HG03097 (cell line): ENCODE data around the gene SMIM35.

Source experiments
- ATAC-seq: cut with Tn5 transposase; IDR thresholded peaks from one replicate; pipeline ENCODE4 v1.9.1; 2021; ENCODE audit not compliant: unreplicated experiment, low FRiP score

SMIM35 gene

DNA sequence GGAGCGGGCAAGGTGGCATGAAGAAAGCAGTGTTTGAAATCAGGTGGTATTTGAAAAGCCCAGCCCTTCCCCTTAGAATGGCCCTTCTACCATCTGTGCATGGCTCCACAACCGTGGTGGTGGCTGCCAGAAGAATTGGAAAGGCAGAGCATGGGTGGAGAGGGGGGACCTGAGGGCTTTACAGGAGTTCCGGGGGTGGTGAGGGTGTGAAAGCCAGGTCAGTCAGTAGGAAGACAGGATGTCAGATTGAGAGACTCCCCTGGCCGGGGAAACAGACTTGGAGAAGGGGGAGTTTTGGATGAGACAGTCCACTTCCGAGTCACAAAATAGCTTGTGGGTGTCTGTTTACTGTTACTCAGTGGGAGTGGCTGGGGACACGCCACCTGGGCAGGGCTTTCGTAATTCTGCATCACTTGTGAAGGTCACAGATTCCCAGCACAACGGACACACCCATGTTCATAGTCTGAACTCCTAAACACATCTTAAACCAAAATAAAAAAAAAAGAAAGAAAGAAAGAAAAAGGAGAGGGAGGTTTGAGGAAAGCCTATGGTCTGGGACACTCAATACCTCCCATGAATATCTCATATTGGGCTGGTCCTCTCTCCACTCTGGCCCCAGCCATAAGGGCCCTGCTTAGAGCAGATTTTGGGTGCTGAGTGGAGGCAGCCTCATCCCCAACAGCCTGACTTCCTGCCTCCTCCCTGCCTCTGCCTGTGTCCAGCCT lies 24.4 kb upstream of the SMIM35 start:
- no peak for ATAC-seq

DNA sequence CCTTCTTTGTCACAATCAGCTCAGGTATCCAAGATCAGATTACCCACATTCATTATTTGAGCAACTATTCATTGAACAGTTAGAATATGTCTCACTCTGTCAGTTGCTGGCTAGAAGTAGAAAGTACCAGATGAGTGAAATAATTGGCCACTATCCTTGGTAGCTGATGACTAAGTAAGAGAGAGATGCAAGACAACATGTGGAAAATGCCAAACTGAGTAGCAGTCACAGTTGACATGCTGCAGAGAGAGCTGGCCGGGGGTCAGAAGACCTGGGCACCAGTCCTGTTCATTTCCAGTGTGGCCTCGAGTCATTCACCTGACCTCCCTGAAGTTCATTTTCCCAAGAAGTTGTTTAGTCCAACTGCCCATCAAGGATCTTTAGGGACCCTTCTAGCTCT lies 22.5 kb upstream of the SMIM35 start:
- ATAC-seq, result no peak

DNA sequence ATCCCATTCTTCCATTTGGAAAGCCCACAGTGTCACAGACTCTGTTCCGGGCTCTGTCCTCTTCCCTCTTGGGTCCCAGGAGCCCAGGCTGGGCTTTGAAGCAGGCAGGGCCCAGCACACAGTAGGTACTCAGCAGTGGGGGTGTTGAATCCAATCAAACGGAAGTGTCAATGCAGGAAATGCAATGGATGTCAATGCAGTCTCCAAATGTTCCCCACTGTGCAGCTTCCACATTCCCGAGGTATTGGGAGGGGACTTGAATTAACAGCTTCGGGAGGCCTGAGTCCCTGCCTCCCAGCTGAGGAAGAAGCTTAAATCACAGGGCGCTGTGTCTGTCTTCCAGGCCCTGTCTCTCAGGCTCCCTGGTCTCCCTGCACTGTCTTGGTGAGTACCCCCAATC lies 21.8 kb upstream of the SMIM35 start:
- ATAC-seq, result no peak

DNA sequence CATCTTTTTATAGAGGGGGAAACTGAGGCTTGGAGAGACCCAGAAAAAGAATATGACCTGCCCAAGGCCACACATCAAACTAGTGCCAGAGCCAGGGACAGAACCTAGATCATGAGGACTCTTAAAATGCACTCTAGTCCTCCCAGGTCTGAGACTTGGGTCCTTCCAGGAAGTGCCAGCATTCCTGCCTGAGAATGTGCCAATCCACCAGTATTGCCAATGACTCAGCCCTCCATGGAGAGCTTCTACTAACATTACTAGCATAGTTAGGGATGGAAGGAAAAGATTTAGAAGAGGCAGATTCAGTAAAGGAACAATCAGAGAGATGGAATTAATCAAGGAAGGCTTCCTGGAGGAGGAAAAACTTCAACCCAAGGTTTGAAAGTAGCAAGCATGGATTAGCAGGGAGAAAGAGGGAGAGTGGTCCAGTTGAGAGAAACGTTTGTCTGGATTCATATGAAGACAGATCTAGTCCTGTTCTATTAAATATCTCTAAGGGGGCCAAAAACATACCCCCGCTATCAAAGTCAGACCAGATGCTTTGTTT lies 20.1 kb upstream of the SMIM35 start:
- ATAC-seq, result no peak

DNA sequence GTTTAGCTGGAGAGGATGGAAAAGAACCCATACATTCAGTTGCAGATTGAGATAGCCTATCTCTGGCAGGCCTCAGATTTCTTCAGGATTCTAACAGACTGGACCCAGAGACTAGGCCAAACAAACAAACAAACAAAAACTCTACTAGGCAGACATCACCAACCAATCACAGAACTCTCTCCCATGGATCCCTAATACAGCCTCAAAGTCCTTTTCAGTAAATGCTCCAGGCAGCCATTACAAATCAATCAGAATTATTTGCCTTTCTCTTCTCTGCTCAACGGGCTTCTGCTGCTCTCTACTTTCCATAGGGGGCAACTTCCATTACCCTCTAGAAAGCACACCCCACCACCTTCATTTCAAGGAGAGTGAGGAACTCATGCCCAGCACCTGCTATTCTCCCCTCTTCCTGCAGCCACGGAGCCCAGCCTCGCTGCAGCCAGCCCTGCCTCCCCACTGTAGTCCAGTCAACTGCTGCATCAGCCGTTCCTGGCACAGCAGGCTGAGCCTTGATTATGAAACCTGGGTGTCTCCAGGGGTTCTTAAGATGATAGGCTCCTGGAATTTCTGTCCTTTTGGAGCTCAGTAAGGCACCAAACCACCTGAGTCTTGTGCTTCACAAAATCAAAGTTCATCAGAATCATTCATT lies 19.0 kb upstream of the SMIM35 start:
- no peak for ATAC-seq

DNA sequence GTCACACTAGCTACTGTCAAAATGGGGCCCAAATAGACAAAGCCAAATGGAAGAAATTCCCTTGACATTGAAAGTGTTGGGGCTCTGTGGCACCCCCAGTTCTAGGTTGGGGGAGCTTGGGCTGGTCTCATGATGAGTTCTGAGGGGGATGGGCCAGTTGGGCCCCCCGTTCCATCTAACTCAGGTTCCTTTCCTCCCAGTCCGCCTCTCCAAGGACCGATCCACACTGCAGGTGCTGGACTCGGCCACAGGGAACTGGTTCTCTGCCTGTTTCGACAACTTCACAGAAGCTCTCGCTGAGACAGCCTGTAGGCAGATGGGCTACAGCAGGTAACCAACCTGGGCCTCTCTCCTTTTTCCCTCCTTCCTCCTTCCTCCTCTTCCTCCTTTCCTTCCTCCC lies 17.7 kb upstream of the SMIM35 start:
- ATAC-seq, result no peak

DNA sequence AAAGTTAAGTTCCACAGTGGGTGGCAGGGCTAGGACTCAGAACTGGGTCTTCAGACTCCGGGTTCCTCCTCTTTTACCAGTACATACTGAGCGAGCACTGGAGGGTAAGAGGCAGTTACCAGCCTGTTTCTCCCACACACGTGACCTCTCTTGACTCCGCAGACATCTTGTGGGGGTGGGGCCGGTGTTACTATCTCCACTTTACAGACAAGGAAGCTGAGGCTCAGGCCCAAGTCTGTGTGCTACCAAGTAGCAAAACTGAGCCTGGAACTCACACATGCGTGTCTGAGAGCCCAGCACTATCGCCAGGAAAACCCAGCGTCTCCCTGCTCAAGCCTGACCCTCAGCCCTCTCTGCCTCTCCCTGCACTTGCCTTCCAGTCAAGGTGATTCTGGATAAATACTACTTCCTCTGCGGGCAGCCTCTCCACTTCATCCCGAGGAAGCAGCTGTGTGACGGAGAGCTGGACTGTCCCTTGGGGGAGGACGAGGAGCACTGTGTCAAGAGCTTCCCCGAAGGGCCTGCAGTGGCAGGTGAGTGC lies 16.0 kb upstream of the SMIM35 start:
- ATAC-seq, result no peak

DNA sequence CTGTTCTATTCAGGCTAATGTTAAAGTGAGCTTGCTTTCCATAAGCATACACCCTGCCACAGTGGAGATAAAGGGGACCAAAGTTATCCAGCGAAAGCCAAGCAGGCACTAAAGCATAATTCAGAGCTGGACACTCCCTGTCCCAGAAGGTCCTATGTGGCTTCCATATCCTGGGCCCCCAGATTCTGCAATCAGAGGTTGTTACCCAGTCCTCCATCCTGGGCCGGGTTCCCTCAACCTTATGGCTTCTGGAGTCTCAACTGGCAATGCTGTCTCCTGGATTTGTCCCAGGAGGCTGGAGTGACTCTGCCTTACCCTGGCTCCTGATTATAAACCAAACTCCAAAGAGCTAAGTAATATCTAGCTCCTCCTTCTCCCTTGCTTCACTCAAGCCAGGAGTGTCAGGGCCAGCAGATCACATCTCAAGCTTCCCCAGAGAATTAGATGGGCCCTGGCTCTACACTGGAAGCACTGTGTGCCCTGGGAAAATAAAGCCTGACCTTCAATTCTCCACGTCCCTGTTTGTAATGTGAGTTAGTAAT lies 14.0 kb upstream of the SMIM35 start:
- ATAC-seq, result no peak

DNA sequence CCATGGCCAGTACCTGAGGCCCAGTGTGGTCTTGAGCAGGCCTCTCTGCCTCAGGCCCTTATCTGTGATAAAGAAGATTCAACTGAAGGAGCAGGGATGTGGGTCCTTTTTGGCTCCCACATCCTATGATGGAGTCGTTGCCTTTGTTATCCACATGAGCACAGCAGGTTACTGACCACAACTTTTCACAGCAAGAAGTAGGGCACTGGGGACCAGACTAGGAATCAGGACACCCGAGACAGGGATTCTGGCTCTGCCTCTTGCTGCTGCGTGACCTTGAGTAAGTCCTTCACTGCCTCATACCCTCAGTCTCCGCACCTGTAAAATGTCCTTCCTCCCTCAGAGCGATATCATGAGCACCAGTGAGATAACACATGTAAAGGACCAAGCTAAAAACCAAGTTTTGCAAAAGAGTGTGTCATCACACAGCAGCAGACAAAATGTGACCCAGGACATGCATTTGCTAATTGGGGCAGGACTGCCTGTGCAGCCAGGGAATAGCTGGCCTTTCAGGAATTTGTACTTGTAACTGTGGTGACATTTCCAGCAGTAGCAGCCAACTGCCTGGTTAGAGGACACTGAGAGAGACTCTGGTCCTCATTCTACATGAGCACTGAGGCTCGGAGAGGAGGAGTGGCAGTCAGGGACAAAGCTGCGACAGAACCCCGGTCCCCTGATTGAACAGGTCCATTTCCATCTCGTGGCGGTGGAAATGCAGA lies 13.2 kb upstream of the SMIM35 start:
- ATAC-seq, result no peak

DNA sequence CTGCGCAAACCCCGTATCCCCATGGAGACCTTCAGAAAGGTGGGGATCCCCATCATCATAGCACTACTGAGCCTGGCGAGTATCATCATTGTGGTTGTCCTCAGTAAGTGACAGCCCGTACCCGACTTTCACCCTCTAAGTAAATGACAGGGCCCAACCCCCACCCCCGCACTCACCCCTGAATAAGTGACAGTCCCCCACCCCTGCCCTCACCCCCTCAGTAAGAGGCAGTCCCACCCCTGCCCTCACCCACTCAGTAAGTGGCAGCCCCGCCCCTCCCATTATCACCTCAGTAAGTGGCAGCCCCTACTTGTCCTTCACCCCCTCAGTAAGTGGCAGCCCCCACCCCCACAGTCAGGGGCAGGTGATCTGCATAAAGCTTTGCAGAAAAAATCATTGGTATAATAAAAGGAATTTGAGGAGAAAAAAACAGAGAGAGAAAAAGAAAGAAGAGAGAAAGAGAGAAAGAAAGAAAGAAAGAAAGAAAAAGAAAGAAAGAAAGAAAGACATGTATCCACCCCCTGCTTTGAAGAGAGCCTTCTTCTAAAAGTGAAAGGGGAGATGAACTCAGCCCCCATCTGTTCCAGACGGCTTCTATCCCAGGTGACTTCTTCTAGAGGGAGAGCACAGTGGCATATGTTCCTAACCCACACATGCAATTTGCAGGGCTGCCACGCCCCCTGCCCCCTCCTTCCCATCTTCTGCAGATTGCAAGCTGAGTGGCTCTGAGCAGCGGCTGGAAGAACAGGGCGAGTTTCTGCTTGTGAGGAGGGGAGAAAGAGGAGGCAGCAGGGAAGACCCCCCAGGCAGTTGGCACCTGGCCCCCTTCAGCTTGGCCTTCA lies 12.5 kb upstream of the SMIM35 start:
- no peak for ATAC-seq

DNA sequence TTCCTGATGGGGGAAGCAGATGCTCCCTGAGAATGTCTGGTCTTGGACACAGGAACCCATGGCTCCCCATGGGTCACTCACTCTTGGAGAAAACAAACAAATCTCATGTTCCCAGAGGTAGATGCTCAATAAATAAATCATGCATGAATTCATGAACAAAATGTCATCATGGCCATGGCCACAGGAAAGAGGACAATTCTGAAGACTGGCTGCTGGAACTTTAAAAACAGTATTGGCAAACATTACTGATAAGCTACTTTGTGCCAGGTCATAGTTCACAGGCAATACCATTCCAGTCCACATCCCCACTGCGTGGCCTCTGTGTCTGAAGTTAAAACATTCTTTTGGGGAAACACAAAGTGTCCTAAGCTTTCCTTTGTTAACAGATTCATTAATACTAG lies 9.2 kb upstream of the SMIM35 start:
- ATAC-seq, result no peak

DNA sequence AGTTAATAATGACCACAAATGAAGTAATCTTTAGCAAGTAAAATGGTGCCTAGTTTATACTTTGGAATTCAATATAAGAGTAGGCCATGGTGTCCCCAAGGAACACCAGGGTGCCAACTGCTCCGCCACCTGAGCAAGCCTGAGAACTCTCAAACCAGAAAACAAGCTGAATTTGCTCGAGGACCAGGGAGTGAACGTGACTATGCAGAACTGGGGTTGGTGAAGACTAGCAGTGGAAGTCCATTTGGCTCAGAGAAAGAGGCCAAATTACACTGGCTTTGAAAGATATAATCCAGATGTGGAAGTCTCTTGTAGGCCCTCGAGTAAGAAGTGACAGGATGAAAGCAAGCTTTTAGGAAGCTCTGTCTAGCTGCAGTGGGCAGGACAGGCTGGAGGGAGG lies 8.7 kb upstream of the SMIM35 start:
- no peak for ATAC-seq

DNA sequence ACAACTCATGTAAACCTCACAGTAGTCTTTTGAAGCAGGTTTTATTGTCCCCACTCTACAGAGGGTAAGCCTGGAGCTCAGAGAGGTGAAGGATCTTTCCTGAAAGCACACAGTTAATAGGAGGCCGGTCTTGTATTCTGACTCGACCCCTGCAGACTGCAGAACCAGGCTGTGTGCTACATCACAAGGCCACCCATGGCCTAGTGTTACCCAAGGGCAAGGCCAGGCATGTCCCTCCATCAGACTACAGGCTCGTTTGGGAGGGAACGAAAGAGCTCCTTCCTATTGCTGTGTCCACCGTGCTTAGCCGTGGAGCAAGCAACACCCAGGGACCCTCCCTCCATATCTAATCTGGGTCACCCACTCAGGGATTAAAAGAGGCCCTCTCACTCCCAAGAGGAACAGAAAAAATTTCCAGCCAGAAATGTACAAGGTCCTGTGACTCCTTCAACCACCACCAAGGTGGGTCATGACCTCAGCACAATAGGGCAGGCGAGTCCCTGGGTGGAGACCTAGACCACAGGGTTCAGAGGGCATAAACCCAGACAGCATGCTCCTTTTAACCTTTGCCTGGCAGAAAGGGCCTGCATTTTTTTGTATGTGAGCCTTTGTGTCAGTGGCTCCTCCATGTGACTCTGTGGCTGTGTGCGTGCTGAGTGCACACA lies 6.3 kb upstream of the SMIM35 start:
- no peak for ATAC-seq

DNA sequence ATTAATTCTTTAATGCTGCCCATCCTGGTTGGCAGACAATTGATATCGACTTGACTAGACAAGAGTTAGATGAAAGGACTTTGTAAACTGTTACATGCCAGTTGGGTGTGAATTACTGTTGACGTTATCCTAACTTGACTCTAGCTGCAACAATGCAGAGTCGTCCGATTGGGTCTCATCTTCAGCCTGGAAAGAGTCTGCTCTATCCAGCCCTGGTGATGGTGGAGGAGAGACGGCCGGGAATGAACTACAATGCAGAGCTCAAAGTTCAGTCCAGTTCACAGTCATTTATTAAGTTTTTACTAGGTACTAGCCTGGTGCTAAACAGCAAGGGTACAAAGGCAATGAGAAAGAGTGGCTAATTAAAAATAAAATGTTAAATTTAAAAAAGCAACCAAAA lies 4.9 kb upstream of the SMIM35 start:
- no peak for ATAC-seq

DNA sequence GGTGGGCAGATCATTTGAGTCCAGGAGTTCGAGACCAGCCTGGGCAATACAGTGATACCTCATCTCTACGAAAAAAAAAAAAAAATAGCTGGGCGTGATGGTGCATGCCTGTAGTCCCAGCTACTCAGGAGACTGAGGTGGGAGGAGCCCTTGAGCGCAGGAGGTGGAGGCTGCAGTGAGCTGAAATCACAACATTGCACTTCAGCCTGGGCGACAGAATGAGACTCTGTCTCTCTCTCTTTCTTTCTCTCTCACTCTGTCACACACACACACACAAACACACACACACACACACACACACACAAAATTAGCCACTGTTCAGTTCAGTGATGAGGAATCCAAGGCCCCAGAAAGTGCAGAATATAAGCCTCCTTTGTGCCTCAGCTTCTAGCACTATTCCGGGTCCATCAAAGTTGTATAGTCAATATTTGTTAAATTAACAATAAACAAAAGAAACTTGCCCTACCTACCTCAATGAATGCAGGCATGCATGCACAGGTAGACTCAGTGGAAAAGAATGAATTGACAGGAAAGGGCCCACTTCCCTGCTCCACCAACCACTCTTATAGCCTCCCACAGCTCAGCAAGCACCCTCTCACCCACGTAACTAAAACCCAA lies 3.9 kb upstream of the SMIM35 start:
- no peak for ATAC-seq

DNA sequence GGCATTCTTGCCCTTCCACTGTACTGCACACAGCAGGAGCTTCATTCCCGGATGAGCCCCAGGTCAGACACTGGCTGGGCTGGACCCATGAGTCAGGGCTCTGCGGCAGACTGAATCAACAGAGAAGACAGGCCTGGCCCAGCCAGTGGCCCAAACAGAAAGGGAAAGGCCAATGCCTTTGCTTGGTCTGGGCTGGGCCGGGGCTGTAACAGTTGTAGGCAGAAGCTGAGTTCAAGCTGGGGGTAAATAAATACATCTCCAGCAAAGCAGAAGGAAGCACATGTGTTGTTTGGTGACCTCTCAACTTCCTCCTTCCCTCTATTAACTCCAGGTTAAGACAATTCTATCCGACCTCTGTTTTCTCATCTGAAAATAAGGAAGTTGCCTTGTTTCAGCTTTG lies 1.8 kb upstream of the SMIM35 start:
- no peak for ATAC-seq

DNA sequence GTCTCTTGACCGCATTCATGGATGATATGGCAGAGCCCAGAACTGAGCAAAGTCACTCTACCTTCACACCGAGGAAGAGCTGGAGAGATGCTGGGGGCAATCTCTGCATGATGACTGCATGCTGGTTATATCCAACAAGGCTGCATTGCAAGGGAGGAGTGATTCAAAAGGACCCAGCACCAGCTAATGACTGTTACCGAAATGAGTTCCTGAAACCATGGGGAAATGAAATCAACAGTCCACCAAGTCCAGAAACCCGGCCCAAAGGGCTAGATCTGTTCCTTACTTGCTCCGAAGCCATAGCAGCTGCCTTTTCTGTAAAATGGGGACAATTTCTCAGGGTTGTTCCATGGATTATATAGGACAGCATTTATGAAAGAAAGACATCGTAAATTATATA lies 1.2 kb upstream of the SMIM35 start:
- ATAC-seq, result no peak

DNA sequence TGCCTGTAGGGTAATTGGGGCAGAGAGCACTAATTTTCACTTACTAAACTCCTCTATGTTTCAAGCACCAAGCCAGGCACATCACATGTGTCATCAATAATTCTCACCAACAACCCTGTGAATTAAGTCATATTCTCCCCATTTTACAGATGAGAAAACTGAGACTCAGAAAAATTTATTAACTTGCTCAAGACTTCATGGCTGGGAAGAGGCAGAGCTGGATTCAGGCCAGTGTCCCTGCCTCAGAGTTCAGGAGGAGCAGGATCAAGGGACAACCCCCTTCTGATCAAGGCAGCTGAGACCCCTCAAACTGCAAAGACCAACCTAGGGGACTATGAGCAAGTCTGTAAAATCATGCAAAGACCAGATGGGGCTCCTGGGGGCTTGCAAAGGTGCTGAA lies 2.1 kb downstream of the SMIM35 start:
- ATAC-seq, result no peak

DNA sequence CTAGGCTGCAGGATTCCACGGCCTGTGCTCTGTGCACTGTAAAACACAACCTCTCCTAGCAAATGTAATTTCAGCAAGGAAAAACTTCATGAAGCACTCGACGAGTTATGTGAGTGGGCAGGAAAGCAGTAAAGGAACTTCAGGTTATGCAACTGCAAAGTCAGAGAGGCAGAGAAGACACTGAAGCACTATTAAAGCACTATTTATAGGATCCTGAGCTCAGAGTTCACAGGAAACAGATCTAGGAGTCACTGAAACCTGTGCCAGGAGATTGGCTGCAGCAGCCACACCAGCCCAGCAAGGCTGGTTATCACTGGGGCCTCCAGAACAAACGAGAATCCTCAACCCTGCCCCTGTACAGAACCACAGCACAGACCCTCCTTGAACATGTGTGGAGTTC lies 2.5 kb downstream of the SMIM35 start:
- ATAC-seq, result no peak
